Glomerular visceral epithelial cell (primary cell): ENCODE results near the gene MDH1.
A peak's percentile ranks its signal among the peaks of the same experiment; 100 is the strongest.
"Not testable (repeated sequence)": the region's sequence is repeated elsewhere in the genome, so short reads cannot be mapped to it uniquely, and the experiment has no call there.

Source experiments
- DNase-seq: peaks from one replicate; pipeline ENCODE4 v3.0.0-alpha.2; 2016; ENCODE audit errors: extremely low spot score

Gene MDH1

DNA sequence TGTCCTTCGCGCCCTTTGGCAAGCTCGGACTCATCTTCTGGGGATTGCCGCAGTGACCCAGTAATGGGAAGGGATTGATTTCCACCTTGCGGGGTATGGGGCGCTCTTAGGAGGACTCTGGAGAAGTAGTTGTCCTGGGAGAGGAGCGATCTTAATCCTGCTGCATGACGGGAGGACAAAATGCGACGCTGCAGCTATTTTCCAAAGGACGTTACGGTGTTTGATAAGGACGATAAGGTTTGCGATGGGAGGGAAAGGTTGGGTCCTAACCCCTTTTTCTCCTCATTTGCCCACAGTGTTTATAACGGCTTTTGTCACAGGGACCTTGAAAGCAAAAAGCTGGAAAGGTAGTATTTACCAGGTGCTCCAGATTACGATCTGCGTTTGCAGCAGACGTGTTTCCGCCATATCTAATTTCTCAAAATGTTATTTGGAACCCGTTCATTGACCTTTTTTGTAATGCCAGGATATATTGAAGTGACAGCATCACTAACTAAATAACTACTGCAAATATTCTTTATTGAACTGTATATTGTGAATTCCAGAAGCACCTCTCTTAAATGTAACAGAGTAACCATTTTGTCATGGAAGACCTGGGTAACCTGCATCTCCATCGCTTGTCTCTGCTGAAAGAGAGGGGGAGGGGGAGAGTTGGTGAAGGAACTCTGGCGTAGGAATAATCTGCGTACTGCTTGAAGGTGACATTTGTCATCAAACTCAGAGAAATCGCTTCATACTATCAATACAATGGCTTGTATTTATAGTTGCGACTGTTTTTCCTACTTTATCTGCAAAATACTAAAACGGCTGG is 590 bp downstream of the MDH1 start:
- DNase-seq = no peak

DNA sequence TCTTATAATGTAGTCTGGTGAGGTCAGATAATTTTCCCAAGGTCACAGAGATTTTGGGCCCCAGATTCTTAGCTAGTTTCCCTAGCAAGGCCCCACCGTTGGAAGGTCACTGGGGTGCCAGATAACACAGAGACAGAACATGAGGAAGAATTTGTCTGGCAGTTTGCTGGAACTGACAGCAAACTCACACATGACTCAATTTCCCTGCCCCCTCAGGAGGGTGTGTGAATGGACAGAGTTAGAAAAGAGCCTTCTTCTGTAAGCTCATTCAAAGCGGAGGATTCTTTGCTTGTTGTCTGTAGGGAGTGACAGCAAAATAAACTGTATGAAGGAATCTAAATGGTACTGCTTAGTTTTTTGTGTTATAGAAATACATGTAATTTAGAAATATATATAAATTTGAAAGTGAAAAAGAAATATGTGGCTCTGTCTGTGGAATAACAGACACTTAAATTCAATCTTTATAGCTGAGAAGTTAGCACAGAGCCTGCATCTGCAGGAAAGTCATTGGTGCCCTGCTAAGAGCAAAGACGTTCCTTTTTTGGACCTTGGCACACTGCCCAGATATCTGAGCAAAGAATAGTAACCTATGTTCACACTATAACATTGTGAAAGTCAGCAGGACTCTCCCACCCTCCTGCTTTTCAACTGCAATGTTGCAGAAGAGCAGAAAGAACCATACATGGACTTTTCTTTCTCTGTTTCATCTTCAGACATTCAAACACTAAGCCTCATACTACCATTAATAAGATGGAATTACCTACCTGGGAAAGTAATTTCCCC is 2.1 kb downstream of the MDH1 start:
- no peak for DNase-seq

DNA sequence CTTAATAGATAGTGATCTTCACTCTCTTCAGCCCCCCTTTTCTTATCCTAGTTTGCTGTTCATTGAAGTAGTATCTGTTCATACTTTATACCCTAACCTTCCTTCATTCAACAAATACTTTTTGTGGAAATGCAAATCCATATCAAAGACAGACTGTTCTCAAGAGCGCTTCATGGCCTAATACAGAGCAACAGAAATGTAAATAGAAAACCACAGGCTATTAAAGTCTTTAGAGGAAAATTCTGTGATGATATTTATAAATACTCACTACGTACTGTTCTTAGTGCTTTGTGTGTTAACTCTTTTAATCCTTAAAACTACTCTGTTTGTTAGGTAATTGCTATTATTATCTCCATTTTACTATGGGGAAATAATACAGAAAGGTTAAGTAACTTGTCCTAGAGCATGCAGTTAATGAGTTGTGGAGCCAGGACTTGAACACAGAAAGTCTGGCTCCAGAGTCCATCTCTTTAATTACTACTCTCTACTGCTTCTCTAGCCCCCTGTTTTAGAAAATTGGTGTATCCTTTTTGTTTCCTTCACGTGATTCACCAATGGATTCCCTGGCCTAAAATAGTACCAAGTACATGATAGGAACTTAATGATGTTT is 2.9 kb downstream of the MDH1 start:
- no peak for DNase-seq

DNA sequence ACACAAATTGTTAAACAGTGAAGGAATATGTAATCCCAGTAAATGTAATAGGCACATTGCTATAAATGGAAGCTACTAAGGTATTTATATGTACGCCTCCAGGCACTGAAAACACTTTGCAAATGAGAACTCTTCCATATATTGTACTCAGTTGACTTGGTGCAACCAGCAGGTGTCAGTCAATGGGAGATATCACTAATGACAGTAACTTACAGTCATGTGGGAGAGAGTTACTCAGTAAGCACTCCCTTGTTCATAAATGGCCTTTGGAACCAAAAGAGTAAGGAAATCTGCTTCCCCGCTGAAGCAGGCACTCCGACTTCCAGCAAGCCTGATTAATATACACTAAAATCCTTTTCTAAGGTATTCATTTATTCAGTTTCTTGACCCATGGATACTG is 5.9 kb downstream of the MDH1 start:
- no peak for DNase-seq

DNA sequence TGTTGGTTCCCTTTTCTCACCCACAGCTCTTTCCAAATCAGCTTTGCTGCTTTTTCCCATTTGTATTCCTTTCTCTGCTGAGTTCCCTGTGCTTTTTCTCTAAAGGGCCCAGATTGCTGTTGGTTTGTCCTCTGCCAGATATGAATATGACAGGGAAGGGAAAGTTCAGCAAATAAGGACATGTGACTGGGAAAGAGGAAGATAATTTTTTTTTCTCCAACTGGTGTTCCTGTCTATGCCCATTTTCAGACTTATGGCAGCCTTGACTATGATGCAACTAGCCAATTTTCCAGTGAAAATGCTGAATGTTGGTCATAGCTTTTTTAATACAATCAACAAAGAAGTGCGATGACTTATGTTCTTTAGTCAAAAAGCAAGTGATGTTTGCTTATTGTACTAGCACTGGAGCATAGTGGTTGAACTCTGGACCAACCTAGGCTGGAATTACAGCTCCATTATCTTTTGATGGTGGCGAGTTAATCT is 7.7 kb downstream of the MDH1 start:
- no peak for DNase-seq

DNA sequence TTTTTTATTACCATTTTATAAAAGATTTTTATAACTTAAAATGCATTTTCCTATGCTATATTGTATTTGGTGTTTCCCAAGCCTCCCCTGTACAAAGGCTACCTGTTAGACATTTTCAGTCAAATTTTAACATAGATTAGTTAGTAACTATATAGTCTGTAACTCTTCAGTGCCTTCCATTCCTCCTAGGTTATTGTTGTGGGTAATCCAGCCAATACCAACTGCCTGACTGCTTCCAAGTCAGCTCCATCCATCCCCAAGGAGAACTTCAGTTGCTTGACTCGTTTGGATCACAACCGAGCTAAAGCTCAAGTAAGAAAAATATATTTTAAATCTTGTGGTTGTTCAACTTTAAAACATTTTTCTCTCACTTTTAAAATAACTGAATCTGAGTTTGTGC is 10.2 kb downstream of the MDH1 start:
- no peak for DNase-seq

DNA sequence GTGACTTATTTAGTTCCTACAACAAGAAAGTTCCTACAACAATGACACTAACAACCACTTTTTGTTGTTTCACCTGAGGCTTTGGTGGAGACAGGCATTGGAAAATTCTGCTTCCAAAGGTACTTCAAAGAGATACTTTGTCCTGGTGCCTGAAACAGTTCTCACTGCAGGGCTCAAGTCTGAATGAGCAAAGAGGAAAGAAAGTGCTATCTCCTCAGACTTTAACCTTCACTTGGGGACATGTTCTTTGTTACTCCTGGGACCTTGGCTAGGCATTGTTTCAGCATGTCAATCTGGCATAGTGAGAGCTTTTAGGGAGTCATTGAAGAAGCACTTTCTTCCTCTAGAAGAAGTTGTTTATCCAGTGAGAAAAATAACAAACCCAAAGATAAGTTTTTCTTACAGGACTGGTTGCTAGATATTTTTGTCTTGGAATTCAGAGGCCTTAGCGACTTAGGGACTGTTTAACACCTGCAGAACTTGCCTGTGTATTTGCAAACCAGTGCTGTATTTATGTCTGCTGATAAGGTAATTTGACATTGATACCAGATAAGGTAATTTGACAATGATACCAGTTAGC is 12.2 kb downstream of the MDH1 start:
- no peak for DNase-seq

DNA sequence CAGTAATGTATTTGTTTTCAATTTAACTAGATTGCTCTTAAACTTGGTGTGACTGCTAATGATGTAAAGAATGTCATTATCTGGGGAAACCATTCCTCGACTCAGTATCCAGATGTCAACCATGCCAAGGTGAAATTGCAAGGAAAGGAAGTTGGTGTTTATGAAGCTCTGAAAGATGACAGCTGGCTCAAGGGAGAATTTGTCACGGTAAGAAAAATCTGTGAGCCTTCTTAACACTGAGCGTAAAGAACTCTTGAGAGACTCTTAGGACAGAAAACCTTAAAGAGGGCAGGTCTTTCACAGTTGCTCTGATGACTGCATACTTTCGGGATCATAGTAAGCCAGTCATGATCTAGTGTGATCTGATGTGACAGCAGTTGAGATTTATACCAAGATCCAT is 15.9 kb downstream of the MDH1 start:
- no peak for DNase-seq

DNA sequence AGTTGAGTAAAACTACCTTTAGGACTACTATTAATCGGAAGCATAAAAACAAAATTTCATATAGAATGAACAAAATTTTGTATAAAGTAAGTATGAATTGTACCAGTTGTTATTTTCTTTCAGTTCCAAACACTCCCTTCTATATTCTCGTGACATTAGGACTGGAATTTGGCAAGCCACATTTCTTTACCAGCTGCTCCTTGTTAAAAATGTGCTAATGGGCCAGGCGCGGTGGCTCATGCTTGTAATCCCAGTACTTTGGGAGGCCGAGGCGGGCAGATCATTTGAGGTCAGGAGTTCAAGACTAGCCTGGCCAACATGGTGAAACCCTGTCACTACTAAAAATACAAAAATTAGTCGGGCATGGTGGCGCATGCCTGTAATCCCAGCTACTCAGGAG is 20.1 kb downstream of the MDH1 start:
- not testable (repeated sequence) for DNase-seq

DNA sequence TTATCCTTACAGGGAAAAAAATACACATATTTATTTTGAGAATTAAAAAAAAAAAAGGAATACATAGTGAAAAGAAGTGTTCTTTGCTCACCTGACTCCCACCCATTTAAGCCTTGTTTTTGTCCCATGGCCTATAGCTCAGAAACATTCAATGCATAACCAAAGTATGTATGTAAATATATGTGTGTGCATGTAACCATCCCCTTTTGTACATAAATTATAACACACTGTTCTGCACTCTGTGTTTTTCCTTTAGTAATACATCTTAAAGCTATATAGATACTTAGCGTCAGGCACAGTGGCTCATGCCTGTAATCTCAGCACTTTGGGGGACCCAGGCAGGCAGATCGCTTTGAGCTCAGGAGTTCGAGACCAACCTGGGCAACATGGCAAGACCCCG is 21.8 kb downstream of the MDH1 start:
- no peak for DNase-seq

DNA sequence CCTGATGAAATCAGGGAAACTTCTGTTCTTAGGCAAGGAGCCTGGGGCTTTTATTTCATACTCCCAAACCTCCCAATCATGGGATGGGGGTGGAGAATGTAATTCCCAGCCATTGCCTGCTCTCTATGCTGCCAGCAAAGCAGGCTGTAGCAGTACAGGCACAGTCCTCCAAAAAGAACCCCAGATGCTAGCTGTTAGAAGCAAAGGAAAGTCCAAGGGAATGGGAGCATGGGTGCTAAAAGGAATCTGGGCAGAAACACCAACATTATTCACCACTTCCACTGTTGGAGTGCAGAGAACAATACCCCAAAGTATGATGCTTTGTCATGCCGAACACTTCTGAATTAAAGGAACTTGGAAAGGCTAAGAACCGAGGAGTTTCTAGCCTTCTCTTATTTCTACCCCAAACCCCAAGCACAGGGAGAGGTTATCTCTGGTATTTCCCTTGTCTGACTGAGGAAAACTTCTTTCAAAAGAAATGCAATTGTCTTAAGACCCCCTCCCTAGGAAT is 24.7 kb downstream of the MDH1 start:
- no peak for DNase-seq

DNA sequence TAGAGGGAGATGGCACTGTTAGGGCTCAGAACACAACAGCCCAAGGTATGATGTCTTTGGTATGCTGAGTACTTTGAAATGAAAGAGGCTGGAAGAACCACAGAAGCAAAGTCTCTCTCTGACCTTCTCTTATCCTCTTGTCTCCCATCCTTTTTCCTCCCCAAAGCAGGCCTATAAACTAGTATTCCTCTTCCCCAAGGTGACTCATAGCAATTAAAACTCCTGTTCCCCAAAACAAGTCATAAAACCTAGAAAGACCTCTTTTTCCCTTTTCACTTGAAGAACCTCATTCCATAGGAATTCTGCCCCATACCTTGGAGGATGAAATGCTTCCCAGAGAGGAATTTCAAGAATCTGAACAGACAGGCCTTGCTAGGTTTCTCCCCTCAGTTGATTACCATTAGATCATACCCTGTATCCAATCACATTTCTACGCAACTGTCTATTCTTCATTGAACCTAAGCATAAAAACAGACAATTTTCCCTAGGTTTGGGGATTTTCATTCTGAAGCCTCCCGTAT is 25.7 kb downstream of the MDH1 start:
- DNase-seq = peak; percentile 86

DNA sequence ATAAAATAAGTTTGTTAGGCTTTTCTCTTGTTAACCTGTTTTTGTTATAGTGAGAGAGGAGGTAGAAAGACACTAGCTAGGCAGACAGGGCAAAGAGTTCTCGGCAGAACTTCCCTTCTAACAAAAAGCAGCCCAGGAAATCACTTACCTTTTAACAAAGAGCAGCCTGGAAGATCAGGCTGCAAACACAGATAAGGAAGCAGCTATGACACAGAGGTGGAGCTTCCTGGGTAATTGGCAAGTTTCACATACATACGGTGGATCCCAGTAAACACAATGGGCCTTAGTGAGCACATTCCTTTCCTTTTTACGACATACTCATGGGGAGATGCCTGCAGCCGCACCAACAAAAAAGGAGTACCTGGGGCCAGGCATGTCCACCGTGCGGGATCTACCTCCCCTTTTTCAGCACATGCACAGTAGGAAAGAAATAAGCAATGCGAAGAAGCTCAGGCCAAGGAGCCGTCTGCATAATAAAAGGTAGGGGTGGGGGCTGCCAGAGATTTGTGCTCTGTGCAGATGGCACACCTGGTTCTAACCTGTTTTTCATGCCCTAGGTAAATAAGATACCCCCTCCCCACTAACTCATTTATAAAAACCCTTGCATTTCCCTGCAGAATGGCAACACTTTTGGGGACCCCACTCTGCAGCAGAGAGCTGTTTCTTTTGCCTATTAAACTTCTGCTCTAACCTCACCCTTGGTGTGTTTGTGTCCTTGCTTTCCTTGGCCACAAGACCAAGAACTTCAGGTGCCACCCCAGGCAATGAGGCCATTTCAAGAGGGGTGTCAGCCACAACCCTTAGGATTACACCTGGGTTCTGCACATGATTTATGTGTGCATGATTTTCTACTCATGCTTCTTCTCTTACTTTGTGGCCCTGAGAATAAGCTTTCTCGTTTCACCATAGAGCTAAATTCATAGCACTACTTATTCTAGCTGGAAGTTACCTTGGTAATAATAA is 26.5 kb downstream of the MDH1 start:
- peak; percentile 66 for DNase-seq

DNA sequence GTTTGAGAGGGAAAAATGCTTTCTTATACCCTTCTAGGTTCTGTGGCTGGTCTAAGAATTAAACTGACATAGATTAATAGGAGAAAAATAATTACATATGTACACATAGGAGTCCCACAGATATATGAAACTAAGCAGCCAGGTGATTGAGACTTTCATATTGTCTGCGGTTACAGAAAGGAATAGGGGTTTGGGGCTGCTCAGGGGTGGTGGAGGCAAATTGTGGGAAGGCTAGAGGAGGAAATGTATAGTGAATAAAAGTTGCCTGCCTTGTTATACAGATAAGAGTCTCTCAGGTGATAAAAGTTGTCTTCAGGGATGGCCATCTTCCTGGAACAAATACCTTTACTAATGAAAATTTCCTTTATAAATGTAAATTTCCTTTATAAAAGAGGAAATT is 28.6 kb downstream of the MDH1 start:
- no peak for DNase-seq

DNA sequence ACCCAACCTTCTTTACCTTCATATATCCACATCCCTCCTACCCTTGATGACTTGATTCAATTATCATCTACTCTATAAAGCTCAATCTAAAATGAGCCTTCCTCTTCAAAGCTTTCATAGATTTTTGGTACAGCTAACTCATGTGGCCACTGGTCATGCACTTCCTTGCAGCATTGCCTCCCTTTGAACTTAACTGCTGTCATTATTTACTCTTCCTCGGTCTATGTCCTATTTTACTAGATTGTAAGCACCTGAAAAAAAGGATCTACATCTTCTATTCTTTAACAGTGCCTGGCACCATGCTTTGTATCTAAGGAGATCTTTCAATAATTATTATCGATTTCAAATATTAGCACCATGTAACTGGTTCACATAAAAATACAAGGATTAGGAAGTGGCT is 30.6 kb downstream of the MDH1 start:
- DNase-seq = no peak

DNA sequence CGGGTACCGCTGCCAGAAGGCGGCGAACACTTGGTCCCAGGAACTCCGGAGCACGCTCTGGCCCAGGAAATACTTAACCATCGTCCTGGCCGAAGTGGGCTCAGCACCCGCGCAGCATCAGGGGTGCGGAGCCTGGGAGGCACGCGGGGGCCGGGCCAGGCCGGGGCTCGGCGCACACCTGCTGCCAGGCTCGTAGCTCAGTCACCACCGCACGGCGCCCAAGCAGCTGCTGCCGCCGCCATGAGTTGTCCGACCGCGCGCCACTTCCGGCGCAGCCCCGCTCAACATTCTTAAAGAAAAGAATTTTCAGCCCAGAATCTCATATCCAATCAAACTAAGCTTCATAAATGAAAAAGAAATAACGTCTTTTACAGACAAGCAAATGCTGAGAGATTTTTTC is 34.0 kb downstream of the MDH1 start:
- no peak for DNase-seq

DNA sequence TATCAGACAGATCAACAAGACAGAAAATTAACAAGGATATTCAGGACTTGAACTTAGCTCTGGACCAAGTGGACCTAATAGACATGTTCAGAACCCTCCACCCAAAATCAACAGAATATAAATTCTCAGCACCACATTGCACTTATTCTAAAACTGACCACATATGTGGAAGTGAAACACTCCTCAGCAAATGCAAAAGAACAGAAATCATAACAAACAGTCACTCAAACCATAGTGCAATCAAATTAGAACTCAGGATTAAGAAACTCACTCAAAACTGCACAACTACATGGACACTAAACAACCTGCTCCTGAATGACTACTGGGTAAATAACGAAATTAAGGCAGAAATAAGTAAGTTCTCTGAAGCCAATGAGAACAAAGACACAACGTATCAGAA is 35.0 kb downstream of the MDH1 start:
- not testable (repeated sequence) for DNase-seq

DNA sequence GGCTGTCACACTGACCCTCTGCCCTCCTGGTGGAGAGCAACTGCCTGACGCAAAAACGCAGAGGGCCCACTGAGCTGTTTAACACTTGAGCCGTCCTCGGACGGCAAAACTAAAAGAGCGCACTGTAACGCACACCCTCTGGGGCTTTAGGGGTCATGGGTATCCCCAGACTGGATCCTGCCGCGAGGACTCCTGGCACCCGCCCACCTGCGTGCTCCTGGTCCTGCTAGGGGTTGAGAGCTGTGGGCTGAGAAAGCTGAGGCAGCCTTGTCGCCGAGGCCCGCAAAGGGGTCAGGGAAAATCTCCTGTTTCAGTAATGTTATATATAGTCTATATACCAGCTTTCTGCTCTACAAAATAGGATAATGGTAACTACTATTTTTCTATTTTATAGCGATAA is 39.1 kb downstream of the MDH1 start:
- no peak for DNase-seq

DNA sequence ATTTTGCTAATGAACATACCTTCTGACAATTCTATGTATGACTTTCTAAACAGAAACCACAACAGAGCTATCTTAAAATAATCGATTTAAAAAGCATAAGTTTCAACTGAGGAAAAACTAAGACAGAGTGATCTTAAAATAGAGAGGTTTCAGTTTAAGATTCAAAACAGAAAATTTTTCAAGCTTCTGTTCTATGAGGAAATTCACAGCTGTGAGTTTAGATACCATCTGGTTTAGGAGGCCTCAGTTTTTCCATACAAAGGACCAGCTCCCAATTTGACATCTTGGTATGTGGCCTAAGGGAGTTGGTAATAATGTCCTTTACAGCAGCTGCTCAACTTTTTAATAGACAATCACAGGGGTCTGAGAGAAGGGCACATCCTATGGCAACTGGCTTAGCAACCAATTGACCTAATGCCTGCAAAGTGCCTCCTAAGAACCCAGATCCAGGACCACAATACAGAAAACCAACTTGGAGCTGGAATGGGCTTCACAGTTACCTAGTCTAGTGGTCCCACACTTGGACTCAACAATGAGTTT is 39.7 kb downstream of the MDH1 start:
- no peak for DNase-seq

DNA sequence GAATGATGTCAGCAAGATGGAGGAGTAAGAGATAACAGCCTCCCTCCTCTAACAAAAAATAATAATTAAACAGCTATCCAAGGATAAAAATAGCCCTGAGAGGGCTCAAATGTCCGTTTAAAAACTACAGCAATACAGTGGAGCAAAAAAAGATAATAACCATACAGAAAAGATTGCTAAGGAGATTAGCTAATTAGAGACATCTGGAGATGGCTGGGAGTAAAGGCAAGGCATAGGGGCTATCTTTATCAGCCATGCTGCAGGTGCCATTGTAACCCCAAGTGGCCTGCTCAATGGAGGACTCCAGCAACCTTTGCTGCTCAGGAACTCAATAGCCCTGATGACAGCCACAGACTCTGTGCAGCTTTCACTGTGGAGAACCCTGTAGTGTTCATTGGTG is 42.7 kb downstream of the MDH1 start:
- DNase-seq = no peak
